GM12892 (cell line): ENCODE results near the gene ARID1B.
"Not testable (repeated sequence)": the region's sequence is repeated elsewhere in the genome, so short reads cannot be mapped to it uniquely, and the experiment has no call there.

Experiments used
- DNase-seq: peaks from one replicate; pipeline ENCODE4 v3.0.0; 2011; ENCODE audit not compliant: insufficient read length
- FAIRE-seq: peaks from 2 replicates; lab custom pipeline; 2011; peaks lifted over from hg19 to GRCh38; lab: Jason Lieb, UNC
- POLR2A ChIP-seq: IDR thresholded peaks from 2 replicates; pipeline ENCODE4 v1.6.1; 2011; ENCODE audit warnings: low read depth, low read length, control low read depth
- POLR2AphosphoS5 ChIP-seq: IDR thresholded peaks from 2 replicates; pipeline ENCODE4 v1.6.1; 2011; ENCODE audit warnings: low read depth, low read length, control low read depth
- TAF1 ChIP-seq: IDR thresholded peaks from 2 replicates; pipeline ENCODE4 v1.6.1; 2011; ENCODE audit warnings: low read depth, mild to moderate bottlenecking, control low read depth, low read length, borderline replicate concordance

The ARID1B gene

DNA sequence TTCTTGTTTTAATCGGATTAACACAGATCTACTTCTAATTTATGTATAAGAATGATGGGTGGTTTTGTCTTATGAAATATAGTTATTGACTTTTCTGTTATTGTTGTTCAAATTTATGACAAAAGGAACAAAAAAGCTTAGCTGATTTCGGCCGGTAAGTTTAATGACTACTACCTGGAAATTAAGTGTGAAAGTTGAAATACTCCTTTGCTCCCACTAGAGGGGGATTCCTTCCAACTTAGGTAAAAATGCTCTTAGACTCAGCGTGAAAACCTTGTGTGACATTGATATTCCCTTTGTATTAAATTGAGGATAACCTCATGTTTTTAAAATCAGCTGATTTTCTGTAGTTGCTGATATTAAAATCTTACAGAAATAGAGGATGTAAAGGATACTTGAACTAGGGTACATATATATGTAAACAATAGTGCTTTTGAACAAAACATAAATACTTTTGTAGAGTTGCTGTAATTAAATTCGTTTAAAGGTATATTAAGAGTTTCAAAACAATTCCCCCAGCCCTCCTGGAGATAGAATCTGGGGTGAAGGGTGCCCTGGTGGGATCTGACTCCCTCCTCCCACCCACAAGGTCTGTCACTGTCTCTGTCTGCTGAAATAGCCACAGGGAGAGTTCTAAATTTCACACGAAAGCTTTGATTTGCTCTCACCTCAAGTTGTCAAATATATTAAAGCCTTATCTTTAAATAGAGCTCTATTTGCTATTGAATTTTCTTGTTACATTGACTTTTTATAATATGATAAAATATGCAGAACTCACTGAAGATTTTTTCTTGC, 257.5 kb downstream of the ARID1B start:
- DNase-seq (no peak), FAIRE-seq (peak; percentile 66)
- TF ChIP-seq POLR2A (no peak), TAF1 (no peak), POLR2AphosphoS5 (no peak)

DNA sequence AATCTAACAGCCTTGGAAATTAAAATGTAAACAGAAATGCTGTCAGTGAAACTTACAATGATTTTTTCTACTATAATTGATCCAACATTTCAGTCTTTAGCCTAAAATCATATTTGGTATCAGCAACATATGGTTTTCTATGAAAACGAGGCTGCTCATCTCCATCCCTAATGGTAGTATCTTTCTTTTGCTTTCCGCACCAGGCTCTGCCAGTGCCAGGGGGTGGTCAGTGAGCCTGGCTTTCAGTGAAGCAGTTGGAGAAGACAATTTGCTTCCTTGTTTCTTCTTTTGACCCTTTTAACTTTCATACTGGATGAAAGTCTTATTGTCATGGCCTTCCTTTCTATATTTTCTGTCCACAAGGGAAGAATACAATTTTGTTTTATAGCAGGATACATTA, 258.4 kb downstream of the ARID1B start:
- FAIRE-seq (peak; percentile 17), DNase-seq (no peak)
- TF ChIP-seq POLR2AphosphoS5 (no peak), POLR2A (no peak), TAF1 (no peak)

DNA sequence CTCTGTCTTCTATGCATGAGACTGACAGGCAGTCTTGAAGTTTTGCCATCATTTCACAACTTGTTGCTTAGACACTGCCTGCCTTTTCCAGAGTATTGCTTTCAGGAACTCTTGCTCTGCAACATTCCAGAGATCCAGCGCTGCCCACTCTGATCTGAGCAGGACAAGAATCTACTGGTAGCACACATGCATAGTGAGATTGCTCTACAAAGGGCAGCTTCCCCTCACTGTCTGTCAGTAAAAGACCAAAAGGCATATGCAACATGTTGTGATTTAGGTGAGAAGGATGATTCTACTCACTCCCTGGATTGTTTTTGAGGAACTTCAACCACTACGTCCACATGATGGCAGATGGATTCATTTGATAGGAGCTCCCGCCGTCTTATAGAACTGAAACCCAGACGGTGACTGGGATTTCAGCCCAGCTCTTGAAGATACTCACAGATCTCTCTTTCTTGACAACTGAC, 259.1 kb downstream of the ARID1B start:
- DNase-seq, result no peak
- no peak for FAIRE-seq
- TF ChIP-seq TAF1 (no peak), POLR2A (no peak), POLR2AphosphoS5 (no peak)

DNA sequence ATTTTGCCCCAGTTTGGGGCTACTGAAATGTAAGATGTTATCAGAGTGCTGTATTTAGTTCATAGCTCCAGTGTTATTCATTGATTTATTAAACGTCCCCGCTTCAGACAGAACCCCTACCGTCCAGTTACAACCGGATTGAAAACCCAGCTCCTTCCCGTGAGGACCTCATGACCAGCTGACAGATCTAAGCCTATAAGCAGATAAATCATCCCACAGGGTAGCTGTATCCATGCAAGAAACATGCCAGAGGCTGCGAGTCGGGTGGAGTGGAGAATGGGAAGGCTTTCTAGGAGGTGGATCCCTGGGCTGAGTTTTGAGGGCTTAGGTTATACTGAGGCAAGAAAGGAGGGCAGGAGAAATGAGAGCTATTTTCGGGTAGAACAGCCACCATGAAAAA, 260.0 kb downstream of the ARID1B start:
- FAIRE-seq (no peak), DNase-seq (no peak)
- no peak for TF ChIP-seq POLR2AphosphoS5
- TF ChIP-seq TAF1, result no peak
- no peak for TF ChIP-seq POLR2A

DNA sequence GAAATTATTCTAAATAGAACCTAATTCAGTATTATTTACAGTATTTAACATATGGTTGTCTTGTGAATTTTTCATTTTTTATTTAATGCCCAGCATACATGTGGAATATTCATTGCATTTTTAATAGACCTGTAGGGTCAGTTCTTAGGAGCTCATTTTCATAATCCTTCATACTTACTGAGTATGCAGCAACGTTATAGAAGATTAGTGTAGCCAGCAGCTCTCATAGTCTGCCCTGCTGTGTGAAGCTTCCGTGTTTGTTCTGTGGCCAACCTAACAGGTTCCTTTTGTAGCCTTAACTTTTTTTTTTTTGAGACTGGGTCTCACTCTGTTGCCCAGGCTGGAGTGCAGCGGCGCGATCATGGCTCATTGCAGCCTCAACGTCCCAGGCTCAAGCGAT, 261.4 kb downstream of the ARID1B start:
- DNase-seq (no peak), FAIRE-seq (no peak)
- TF ChIP-seq POLR2AphosphoS5 (no peak), TAF1 (no peak), POLR2A (no peak)

DNA sequence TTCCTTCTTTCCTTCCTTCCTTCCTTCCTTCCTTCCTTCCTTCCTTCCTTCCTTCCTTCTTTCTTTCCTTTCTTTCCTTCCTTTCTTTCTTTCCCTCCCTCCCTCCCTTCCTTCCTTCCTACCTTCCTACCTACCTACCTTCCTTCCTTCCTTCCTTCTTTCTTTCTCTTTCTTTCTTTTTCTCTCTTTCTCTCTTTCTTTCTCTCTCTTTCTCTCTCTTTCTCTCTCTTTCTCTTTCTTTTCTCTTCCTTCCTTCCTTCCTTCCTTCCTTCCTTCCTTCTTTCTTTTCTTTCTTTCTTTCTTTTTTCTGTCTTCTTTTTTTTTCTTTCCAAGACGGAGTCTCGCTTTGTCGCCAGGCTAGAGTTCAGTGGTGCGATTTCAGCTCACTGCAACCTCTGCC, 262.5 kb downstream of the ARID1B start:
- FAIRE-seq, DNase-seq: not testable (repeated sequence)

DNA sequence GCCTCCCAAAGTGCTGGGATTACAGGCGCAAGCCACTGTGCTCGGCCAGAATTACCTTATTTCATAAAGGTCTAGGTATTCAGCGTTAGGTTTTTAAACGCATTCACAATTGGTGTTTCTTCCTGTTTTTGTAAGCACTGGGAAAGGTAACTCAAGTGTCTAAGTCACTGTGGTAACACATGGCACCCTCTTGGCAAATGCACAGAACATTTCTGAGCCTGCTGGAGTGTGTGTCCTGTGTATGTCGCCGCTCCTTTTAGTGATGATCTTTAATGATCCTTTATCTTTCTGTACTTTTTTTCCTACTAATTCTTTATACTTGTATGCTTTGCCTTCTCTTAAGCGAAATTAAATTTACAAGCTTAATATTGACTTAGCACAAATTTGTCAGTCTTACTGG, 263.0 kb downstream of the ARID1B start:
- DNase-seq (no peak), FAIRE-seq (no peak)
- TF ChIP-seq POLR2AphosphoS5, result no peak
- no peak for TF ChIP-seq POLR2A
- no peak for TF ChIP-seq TAF1

DNA sequence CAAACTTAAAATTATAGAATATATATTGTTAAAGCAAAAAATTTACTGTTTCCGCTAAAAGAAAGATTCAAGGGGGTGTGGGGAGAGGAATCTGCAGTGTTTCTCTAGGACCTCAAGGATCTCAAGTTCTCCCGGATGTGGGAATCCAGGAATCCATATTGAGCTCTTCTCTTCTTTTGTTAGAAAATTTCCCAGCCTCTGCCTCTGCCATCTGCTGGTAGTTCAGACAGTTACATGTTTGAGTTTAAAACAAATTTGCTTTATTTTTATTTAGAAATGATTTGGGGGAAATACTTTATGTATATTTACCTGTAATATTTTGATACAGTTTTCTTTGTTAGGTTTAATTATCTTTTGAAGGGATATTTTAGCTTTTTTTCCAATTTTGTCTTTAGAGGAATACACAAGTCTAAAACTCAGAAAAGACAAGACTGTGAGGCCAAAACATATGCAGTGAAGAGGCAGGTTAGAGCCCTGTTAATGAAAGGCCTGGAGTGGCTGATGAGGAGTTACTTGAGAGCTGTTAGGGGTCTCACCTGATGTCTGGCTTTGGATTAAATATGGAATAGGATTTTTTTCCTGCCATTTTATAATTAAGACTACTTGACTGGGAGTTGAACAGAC, 268.8 kb downstream of the ARID1B start:
- DNase-seq, result no peak
- TF ChIP-seq POLR2A (no peak), POLR2AphosphoS5 (no peak), TAF1 (no peak)
- FAIRE-seq, result no peak

DNA sequence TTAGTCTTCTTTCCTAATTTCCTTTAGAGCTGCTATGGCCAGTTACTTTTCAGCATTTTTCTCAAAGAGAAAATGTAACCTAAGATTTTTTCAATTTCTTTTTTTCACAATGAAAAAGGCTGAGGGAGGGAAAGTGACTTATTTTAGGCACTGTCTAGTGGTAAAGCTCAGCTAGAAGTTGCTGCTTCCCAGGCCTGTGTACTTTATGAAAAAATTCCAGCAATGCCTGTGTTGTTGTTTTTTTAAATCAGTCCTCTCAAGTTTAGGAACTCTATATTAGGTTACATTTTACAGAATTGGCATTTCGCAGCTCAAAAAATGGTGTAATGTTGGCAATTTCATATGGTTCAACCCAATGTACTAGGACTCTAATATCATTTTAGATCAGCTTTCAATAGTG, 269.6 kb downstream of the ARID1B start:
- DNase-seq, result no peak
- FAIRE-seq, result no peak
- no peak for TF ChIP-seq POLR2A
- no peak for TF ChIP-seq POLR2AphosphoS5
- no peak for TF ChIP-seq TAF1

DNA sequence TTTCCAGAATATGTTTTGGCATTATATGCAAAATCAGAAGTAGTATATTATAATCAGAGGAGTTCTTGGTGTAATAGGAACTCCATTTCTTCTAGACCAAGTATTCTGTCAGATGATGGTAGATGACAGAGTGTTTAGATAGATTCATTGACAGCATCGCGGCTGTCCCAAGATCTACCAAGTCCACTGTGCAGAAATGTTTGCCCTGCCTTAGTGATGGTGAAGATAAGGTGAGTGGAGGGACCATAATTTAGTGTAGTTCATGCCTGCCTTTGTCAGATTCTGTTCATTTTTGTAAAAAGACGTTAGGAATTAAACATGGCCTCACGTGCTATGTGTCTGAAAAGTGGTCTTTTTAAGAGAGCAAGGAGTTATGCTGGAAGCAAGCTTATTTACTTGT, 270.1 kb downstream of the ARID1B start:
- no peak for DNase-seq
- no peak for FAIRE-seq
- TF ChIP-seq TAF1 (no peak), POLR2A (no peak), POLR2AphosphoS5 (no peak)

DNA sequence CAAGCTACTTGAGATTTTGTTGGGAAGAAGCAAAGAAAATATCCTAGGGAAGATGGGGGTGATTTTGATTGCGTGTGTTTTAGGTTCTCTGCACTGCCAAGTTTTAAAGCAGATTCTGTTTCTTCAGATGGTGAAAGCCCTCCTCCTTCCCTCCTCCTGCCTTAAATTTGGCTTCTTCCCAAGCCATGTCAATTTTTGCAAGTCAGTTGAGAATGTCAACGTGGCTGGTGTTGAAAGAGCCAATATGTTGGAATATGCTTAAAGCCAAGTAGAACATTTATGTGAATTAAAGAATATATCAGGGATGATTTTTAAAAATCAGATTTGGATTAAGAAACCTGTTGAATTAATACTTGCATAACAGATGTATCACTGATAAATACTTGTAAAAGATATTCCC, 270.8 kb downstream of the ARID1B start:
- TF ChIP-seq POLR2A (no peak), TAF1 (no peak), POLR2AphosphoS5 (no peak)
- FAIRE-seq, result no peak
- no peak for DNase-seq

DNA sequence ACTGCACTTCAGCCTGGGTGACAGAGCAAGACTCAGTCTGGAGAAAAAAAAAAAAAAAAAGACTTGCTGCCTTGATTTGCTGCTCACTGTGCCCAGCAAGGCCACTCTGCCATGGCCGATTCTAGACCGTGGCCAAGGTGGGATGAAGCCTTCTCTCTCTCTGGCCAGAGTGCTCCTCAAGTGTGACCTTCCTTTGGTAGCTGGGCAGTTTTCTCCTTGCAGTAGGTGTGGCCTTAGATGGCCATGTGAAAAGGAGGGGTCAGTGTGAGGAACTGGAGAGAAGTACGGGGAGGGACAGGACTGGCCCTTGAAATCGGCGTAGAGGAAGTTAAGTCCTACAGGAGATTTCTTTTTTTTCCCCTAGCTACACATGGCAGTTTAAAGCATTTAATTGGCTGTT, 272.0 kb downstream of the ARID1B start:
- no peak for DNase-seq
- no peak for FAIRE-seq

More for the DNA sequence above, 272.0 kb downstream of the ARID1B start:
- no peak for TF ChIP-seq POLR2AphosphoS5
- TF ChIP-seq POLR2A, result no peak
- no peak for TF ChIP-seq TAF1
